Endothelial cell of umbilical vein (primary cell): Measurements from ENCODE around the gene BORCS6.

Source experiments
- CTCF ChIP-seq, 2 donors: IDR thresholded peaks; 1 replicate in 1 of 2; 2 replicates in 1 of 2; pipeline ENCODE4 v1.5.1; 2011; ENCODE audit warnings: low read length in 2 of 2, mild to moderate bottlenecking in 2 of 2, moderate library complexity in 2 of 2, control low read depth in 1 of 2, inconsistent platforms in 1 of 2, low read depth in 1 of 2; ENCODE audit not compliant: insufficient read depth in 1 of 2; ENCODE audit errors: extremely low read depth in 1 of 2
- EZH2 ChIP-seq: IDR thresholded peaks from 2 replicates; pipeline ENCODE4 v1.6.1; 2012; ENCODE audit warnings: borderline replicate concordance, low read depth, mild to moderate bottlenecking, moderate library complexity, low read length, inconsistent platforms; ENCODE audit not compliant: severe bottlenecking
- POLR2A ChIP-seq: IDR thresholded peaks from 2 replicates; pipeline ENCODE4 v1.6.1; 2012; ENCODE audit warnings: low read depth, mild to moderate bottlenecking, control low read depth, low read length

- TF ChIP-seq CTCF (IDR thresholded peaks at IDR 0.05; ENCODE audit: extremely low read depth in 1 of 2, insufficient read depth in 1 of 2, low read depth in 1 of 2, low read length in 2 of 2) (no peak), POLR2A (no peak), EZH2 (no peak)
These were observed 29.8 kb downstream of the BORCS6 start for GRCh38 chr17:8160224-8160577.
